ENCODE data around the gene RPL3.
A peak's percentile ranks its signal among the peaks of the same experiment; 100 is the strongest.

RPL3 gene

GRCh38 chr22:39364714-39365491, 45.5 kb upstream of the RPL3 start:
- Histone ChIP-seq H3K36me3 (peaks cover 13% of the 10 kb centered on the region), H3K4me3 (ENCODE audit: low read depth, low read length) (no peak overlapping the region), H3K27me3 (ENCODE audit: insufficient read depth, low read depth, severe bottlenecking) (no peaks in the 10 kb centered on the region), H3K27ac (peak overlapping the region; percentile 95), H3K9me3 (ENCODE audit: severe bottlenecking) (no peaks in the 10 kb centered on the region)
- peak; percentile 38 for DNase-seq
- TF ChIP-seq CTCF (IDR thresholded peaks at IDR 0.05; ENCODE audit: low read depth, low read length): peak; percentile 46

GRCh38 chr22:39363751-39364515, 44.5 kb upstream of the RPL3 start:
- TF ChIP-seq CTCF (IDR thresholded peaks at IDR 0.05; ENCODE audit: low read depth, low read length): no peak
- Histone ChIP-seq H3K27ac (peak overlapping the region; percentile 95), H3K9me3 (ENCODE audit: severe bottlenecking) (no peaks in the 10 kb centered on the region)

GRCh38 chr22:39362932-39363331, 43.5 kb upstream of the RPL3 start:
- H3K4me3 ChIP-seq (ENCODE audit: low read depth, low read length): peak overlapping the region; percentile 12; the same call in 1 of the 2 replicates
- H3K36me3 ChIP-seq: peaks cover 23% of the 10 kb centered on the region
- H3K9me3 ChIP-seq (ENCODE audit: severe bottlenecking): no peaks in the 10 kb centered on the region
- H3K27me3 ChIP-seq (ENCODE audit: insufficient read depth, low read depth, severe bottlenecking): no peaks in the 10 kb centered on the region
- no peak for TF ChIP-seq CTCF (IDR thresholded peaks at IDR 0.05; ENCODE audit: low read depth, low read length)
- no peak for DNase-seq
- H3K27ac ChIP-seq: peak overlapping the region; percentile 95

More at GRCh38 chr22:39363751-39364515, 44.5 kb upstream of the RPL3 start:
- Histone ChIP-seq H3K27me3 (ENCODE audit: insufficient read depth, low read depth, severe bottlenecking) (no peaks in the 10 kb centered on the region), H3K36me3 (peaks cover 17% of the 10 kb centered on the region), H3K4me3 (ENCODE audit: low read depth, low read length) (no peak overlapping the region)
- DNase-seq: peak; percentile 72

GRCh38 chr22:39362271-39362670, 42.8 kb upstream of the RPL3 start:
- no peaks in the 10 kb centered on the region for H3K9me3 ChIP-seq (ENCODE audit: severe bottlenecking)
- H3K36me3 ChIP-seq: peaks cover 21% of the 10 kb centered on the region
- H3K4me3 ChIP-seq (ENCODE audit: low read depth, low read length): peak overlapping the region; percentile 12; the same call in 1 of the 2 replicates
- H3K27ac ChIP-seq: peak overlapping the region; percentile 95
- no peaks in the 10 kb centered on the region for H3K27me3 ChIP-seq (ENCODE audit: insufficient read depth, low read depth, severe bottlenecking)
- no peak for TF ChIP-seq CTCF (IDR thresholded peaks at IDR 0.05; ENCODE audit: low read depth, low read length)
- DNase-seq: peak; percentile 97

GRCh38 chr22:39361496-39361895, 42.1 kb upstream of the RPL3 start:
- Histone ChIP-seq H3K9me3 (ENCODE audit: severe bottlenecking) (no peaks in the 10 kb centered on the region), H3K27ac (peak overlapping the region; percentile 95), H3K4me3 (ENCODE audit: low read depth, low read length) (no peak overlapping the region)

More at GRCh38 chr22:39361496-39361895, 42.1 kb upstream of the RPL3 start:
- no peak for TF ChIP-seq CTCF (IDR thresholded peaks at IDR 0.05; ENCODE audit: low read depth, low read length)
- no peaks in the 10 kb centered on the region for H3K27me3 ChIP-seq (ENCODE audit: insufficient read depth, low read depth, severe bottlenecking)
- H3K36me3 ChIP-seq: peaks cover 14% of the 10 kb centered on the region
- no peak for DNase-seq

Measured in WERI-Rb-1 (cell line).